Ishikawa (cell line): ENCODE data around the gene SMYD2.

Experiments used
- EP300 ChIP-seq: IDR thresholded peaks from 2 replicates; pipeline ENCODE4 v1.6.1; 2012; ENCODE audit warnings: borderline replicate concordance
- RAD21 ChIP-seq: IDR thresholded peaks from 2 replicates; pipeline ENCODE4 v1.6.1; 2012; ENCODE audit warnings: low read depth
- TAF1 ChIP-seq: IDR thresholded peaks from 2 replicates; pipeline ENCODE4 v1.6.1; 2012; ENCODE audit warnings: low read depth, mild to moderate bottlenecking
- TF ChIP-seq, protein P1 (sequence below): IDR thresholded peaks from 2 replicates; pipeline ENCODE4 v1.6.1; 2012

DNA sequence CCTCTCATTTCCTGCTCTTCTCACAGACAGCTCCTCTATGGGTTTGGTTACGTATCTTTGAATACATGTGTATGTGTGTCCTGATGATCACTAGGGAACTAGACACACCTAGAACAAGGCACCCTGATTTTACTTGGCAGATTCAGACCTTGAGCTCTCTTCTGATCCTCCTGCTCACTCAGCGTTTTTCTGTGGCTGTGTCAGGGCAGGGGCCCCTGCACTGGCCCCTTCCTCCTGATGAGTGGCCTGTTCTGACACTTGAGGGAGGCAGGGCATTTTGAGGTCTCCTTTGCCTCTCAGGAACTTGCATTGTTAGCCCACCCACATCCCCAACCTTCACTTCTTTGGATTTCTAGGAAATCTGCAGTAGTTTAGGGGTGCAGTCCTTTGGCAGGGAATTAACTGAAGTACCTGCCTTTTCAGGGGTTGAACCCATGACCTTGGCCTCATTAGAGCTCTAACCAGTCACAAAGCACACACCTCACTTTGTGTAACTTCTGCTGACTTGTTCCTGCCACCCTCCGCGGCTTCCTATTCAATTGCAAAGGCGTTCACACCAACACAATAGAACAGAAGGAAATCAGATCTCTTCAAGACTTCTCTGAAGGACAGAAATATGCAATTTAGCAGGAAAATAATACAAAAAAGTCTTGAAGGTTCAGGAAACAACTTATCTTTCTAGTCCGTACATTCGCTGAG is 8.8 kb downstream of the SMYD2 start:
- TF ChIP-seq EP300, result no peak
- no peak for TF ChIP-seq TAF1
- TF ChIP-seq, protein P1, sequence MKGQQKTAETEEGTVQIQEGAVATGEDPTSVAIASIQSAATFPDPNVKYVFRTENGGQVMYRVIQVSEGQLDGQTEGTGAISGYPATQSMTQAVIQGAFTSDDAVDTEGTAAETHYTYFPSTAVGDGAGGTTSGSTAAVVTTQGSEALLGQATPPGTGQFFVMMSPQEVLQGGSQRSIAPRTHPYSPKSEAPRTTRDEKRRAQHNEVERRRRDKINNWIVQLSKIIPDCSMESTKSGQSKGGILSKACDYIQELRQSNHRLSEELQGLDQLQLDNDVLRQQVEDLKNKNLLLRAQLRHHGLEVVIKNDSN, result no peak
- TF ChIP-seq RAD21, result no peak
